ENCODE data around the gene APBA2. TPM values are rescaled to one million over a fixed set of nuclear protein-coding genes. Genes with fewer than 3 reads are reported as not detected.

APBA2 gene
- total RNA-seq, 1 donor from 2014 or later = 51.4 TPM

GRCh38 chr15:29059871-29060640 is 174.3 kb downstream of the APBA2 start:
- no peak for TF ChIP-seq CTCF (IDR thresholded peaks at IDR 0.05; ENCODE audit: insufficient read depth, low read length, poor library complexity, severe bottlenecking)
- no peak for DNase-seq (ENCODE audit: low read depth)
- no peaks in the 10 kb centered on the region for H3K36me3 ChIP-seq (ENCODE audit: control insufficient read depth, insufficient read depth, low read length)
- no peak overlapping the region for H3K4me3 ChIP-seq (ENCODE audit: low read depth, low read length)
- H3K27me3 ChIP-seq (ENCODE audit: control insufficient read depth, insufficient read depth, low read length) = no peaks in the 10 kb centered on the region

- no peak for DNase-seq (ENCODE audit: low read depth)
- Histone ChIP-seq H3K4me3 (ENCODE audit: low read depth, low read length) (no peak overlapping the region), H3K27me3 (ENCODE audit: control insufficient read depth, insufficient read depth, low read length) (no peaks in the 10 kb centered on the region), H3K36me3 (ENCODE audit: control insufficient read depth, insufficient read depth, low read length) (no peaks in the 10 kb centered on the region)
- TF ChIP-seq CTCF (IDR thresholded peaks at IDR 0.05; ENCODE audit: insufficient read depth, low read length, poor library complexity, severe bottlenecking) = no peak
Measured at GRCh38 chr15:29061746-29062145, 176.0 kb downstream of the APBA2 start.

- no peaks in the 10 kb centered on the region for H3K27me3 ChIP-seq (ENCODE audit: control insufficient read depth, insufficient read depth, low read length)
- TF ChIP-seq CTCF (IDR thresholded peaks at IDR 0.05; ENCODE audit: insufficient read depth, low read length, poor library complexity, severe bottlenecking) = no peak
- DNase-seq (ENCODE audit: low read depth) = no peak
- H3K36me3 ChIP-seq (ENCODE audit: control insufficient read depth, insufficient read depth, low read length) = no peaks in the 10 kb centered on the region
- H3K4me3 ChIP-seq (ENCODE audit: low read depth, low read length) = no peak overlapping the region
Measured at GRCh38 chr15:29062179-29062591, 176.4 kb downstream of the APBA2 start.

GRCh38 chr15:29062626-29063025 is 176.9 kb downstream of the APBA2 start:
- H3K36me3 ChIP-seq (ENCODE audit: control insufficient read depth, insufficient read depth, low read length) = no peaks in the 10 kb centered on the region
- TF ChIP-seq CTCF (IDR thresholded peaks at IDR 0.05; ENCODE audit: insufficient read depth, low read length, poor library complexity, severe bottlenecking) = no peak
- DNase-seq (ENCODE audit: low read depth) = no peak

GRCh38 chr15:29063646-29064045 is 177.9 kb downstream of the APBA2 start:
- DNase-seq (ENCODE audit: low read depth) = no peak
- Histone ChIP-seq H3K36me3 (ENCODE audit: control insufficient read depth, insufficient read depth, low read length) (no peaks in the 10 kb centered on the region), H3K4me3 (ENCODE audit: low read depth, low read length) (no peak overlapping the region), H3K27me3 (ENCODE audit: control insufficient read depth, insufficient read depth, low read length) (no peaks in the 10 kb centered on the region)
- no peak for TF ChIP-seq CTCF (IDR thresholded peaks at IDR 0.05; ENCODE audit: insufficient read depth, low read length, poor library complexity, severe bottlenecking)

More at GRCh38 chr15:29062626-29063025, 176.9 kb downstream of the APBA2 start:
- Histone ChIP-seq H3K27me3 (ENCODE audit: control insufficient read depth, insufficient read depth, low read length) (no peaks in the 10 kb centered on the region), H3K4me3 (ENCODE audit: low read depth, low read length) (no peak overlapping the region)

- Histone ChIP-seq H3K36me3 (ENCODE audit: control insufficient read depth, insufficient read depth, low read length) (no peaks in the 10 kb centered on the region), H3K4me3 (ENCODE audit: low read depth, low read length) (no peak overlapping the region), H3K27me3 (ENCODE audit: control insufficient read depth, insufficient read depth, low read length) (no peaks in the 10 kb centered on the region)
- no peak for DNase-seq (ENCODE audit: low read depth)
- no peak for TF ChIP-seq CTCF (IDR thresholded peaks at IDR 0.05; ENCODE audit: insufficient read depth, low read length, poor library complexity, severe bottlenecking)
Measured at GRCh38 chr15:29064290-29064689, 178.5 kb downstream of the APBA2 start.
